Colon (tissue), 2 donors: ENCODE results near the gene ATG9B.
"Not testable (repeated sequence)": the region's sequence is repeated elsewhere in the genome, so short reads cannot be mapped to it uniquely, and the experiment has no call there.

Experiments used
- FAIRE-seq: peaks from 2 replicates; lab custom pipeline; 2012; peaks lifted over from hg19 to GRCh38; lab: Jason Lieb, UNC
- donor health status: control.
- donor health status: control.

The ATG9B gene

GRCh38 chr7:151058781-151059366, 34.6 kb upstream of the ATG9B start:
- FAIRE-seq: no peak

- no peak for FAIRE-seq
Measured at GRCh38 chr7:151057989-151058780, 33.9 kb upstream of the ATG9B start.

DNA sequence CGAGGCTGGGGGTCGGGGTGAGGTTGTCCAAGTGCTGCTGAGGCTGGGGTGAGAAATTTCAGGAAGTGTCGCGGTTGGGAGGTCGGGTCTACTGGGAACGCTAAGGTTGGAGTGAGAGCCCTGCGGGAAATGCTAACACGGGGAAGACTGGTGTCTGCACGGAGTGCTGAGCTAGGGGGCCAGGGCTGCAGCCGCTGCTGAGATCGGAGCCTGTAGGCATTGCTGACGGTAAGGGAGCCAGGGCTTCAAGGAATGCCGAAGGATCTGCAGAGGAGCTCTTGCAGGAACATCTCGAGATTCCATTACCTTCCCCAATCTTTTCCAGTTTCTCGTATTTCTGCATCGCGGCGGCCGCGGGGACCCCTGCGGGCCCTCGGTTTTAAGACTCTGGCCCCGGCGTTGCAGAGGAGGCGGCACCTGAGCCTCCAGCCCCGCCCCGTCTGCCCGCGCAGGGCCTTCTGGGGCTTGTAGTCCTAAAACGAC, 33.3 kb upstream of the ATG9B start, which contains the start of gene CDK5:
Gene CDK5, minus strand, starts transcription at position 392 of the 483 bp plus-strand sequence. Its CDS starts 49 bp downstream, at position 343.
- FAIRE-seq: no peak

DNA sequence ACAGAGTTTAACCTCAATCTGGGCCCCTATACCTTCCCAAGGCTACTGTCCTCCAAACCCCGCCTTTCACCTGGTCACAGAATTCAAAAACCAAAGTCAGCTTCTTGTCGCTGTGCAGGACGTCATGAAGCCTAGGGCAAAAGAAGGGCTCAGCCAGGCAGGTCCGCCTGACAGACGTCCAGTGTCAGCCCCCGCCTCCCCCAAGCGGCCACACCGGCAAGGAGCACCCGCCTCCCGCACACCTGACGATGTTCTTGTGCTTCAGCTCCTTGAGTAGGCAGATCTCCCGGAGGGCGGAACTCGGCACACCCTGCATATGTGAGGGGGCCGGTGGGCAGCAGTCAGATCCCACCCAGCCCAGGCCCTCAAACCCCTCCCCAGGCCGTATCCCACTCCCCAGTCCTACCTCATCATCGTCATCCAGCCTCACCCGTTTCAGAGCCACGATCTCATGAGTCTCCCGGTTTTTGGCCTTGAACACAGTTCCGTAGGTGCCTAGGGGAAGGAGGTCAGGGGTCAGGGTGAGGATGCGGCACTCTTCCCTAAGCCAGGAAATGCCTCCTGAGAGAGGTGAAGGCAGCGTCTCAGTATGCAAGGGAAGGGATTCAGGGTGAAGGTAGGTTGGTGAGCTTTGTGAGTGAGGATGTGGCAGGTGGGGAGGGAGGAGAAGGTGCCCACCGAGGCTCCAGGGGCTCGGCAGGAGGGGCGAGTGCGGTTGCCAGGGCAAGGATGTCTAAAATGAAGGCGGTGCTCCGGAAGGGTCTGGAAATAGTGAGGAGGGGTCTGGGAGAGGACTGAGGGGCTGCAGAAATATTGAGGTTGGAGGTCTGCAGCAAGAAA, 32.6 kb upstream of the ATG9B start:
- FAIRE-seq: no peak

DNA sequence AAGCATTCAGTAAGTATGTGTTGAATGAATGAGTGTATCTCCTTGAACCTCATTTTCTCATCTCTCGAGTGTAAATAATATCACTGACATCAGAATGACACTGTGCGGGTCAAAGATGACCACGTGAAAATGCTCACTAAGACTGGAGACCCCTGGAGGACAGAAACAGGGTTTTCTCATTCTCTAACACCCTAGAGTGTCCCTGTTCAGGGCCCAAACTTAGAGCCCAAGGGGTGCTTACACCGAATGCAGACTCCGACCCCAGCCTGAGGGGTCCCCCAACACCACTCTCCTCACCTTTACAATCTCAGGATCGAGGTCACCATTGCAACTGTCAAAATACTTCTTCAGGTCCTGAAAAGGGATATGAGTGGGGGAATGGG, 32.0 kb upstream of the ATG9B start:
- no peak for FAIRE-seq

- no peak for FAIRE-seq
Measured at GRCh38 chr7:151053751-151054150, 29.5 kb upstream of the ATG9B start.

- no peak for FAIRE-seq
Measured at GRCh38 chr7:151053096-151053495, 28.8 kb upstream of the ATG9B start.

DNA sequence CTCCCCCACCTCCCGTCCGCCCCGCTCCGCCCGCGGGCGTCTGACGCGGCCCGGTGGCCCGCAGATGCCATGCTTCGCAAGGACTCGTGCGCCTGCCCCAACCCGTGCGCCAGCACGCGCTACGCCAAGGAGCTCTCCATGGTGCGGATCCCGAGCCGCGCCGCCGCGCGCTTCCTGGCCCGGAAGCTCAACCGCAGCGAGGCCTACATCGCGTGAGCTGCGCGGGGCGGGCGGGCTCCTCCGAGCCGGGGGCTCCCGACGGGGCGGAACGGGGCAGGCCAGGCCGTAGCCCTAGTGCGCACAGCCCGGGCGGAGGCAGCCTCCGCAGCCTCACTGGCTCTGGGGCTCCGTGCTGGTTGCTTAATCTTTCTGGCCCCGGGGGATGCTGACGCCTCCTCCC, 26.8 kb upstream of the ATG9B start:
- no peak for FAIRE-seq

DNA sequence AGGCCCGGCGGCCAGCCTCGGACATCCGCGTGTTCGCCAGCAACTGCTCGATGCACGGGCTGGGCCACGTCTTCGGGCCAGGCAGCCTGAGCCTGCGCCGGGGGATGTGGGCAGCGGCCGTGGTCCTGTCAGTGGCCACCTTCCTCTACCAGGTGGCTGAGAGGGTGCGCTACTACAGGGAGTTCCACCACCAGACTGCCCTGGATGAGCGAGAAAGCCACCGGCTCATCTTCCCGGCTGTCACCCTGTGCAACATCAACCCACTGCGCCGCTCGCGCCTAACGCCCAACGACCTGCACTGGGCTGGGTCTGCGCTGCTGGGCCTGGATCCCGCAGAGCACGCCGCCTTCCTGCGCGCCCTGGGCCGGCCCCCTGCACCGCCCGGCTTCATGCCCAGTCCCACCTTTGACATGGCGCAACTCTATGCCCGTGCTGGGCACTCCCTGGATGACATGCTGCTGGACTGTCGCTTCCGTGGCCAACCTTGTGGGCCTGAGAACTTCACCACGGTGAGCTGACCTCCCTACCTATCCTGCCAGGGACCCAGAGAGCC, 24.7 kb upstream of the ATG9B start:
- FAIRE-seq: no peak

GRCh38 chr7:151047976-151048815, 23.9 kb upstream of the ATG9B start, which contains the start of gene ASIC3:
ASIC3 (plus strand) TSS chr7:151048531; CDS start chr7:151048886, 355 bp downstream.
- FAIRE-seq: no peak

- FAIRE-seq: no peak
Measured at GRCh38 chr7:151046603-151047573, 22.6 kb upstream of the ATG9B start.

DNA sequence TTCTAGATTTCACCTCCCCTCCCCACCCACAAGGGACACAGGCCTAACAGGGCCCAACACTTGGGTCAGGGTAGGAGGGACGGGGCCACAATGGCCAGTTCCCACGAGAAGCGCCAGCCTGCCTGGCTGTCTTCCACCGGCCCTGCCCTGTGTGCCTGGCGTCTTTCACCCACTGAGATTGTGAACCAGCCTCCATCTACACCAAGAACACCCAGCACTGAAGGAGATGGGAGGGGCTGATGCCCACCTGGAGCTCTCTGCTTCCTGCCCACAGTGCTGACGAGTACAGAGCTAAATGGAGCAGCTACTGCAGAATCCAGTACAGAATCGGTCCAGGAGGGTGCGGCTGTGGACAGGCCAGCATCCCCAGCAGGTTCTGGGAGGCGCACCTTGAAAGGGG, 21.7 kb upstream of the ATG9B start:
- FAIRE-seq: no peak

GRCh38 chr7:151045262-151045661, 21.0 kb upstream of the ATG9B start:
- no peak for FAIRE-seq

GRCh38 chr7:151043959-151044358, 19.7 kb upstream of the ATG9B start:
- FAIRE-seq: no peak

DNA sequence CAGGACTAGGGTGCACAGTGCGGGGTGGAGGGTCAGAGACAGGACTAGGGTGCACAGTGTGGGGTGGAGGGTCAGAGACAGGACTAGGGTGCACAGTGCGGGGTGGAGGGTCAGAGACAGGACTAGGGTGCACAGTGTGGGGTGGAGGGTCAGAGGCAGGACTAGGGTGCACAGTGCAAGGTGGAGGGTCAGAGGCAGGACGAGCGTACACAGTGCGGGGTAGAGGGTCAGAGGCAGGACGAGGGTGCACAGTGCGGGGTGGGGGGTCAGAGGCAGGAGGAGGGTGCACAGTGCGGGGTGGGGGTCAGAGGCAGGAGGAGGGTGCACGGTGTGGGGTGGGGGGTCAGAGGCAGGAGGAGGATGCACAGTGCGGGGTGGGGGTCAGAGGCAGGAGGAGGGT, 19.2 kb upstream of the ATG9B start:
- FAIRE-seq: not testable (repeated sequence)

DNA sequence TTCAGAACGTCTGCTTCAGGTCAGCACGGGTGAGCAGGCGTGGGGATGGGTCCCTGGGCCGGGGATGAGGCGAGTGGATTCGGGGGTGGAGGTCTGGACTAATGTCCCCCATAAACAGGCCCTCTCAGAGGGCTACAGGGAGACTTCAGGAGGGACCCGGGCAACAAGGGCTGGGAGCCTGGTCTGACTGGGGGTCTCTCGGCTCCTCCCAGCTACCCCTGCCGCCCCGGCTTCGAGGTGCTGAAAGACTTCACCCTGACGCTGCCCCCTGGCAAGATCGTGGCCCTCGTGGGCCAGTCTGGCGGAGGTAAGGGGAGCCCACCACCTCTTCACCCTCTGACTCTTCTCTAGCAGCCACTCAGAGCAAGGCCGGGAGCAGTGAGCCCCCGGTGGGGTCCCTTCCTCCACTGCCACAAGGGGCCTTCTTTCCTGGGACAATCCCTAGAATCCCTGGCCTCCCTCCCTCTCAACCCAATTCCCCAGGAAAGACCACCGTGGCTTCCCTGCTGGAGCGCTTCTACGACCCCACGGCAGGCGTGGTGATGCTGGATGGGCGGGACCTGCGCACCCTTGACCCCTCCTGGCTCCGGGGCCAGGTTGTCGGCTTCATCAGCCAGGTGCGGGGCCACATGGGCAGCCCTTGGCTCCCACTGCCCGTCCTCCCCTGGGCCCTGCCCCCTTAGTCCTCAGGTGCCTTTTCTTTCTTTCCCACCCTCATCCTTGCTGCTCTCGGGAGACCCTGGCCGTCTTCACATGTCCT, 16.5 kb upstream of the ATG9B start:
- FAIRE-seq: no peak

GRCh38 chr7:151039850-151040548, 15.7 kb upstream of the ATG9B start:
- no peak for FAIRE-seq

DNA sequence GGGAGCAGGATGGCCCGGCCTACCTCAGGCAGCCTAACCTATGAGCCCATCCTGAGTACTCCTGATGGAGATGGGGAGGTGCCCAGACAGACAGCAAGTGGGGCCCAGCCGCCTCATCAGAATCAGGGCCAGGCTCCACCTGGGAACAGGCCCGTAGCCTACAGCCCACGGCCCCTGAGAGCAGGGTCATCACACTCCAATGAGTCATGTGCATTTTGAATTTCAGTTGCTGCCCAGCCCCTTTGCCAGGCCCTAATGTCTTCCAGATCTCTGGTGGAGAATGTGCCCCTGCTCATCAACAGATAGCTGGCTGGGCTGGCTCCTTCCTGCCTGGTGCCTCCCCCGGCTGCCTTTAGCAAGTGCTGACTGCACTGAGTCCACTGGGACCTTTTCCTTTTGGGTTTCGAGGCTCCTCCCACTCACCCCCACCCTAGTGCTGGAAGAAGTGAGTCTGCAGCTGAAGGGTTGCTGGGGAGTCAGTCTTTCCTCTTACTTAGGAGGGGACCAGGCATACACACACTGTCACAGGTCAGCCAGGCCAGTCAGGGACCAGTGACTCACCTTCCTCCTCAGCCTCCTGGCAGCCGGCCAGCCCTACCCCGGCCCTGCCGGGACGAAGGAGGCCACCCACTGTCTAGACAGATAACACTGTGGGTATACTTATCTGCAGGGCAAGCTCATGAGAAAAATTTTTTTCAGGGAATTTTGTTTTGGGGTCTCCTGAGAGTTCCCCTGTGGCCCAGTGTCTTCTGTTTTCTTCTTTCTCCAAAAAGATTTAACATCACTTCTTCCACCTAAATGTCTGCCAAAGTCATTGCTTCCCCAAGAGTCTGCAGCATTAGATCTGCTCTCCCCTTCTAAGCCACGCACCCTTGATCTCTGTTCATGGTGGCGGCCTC, 14.9 kb upstream of the ATG9B start:
- FAIRE-seq: no peak
